ENCODE results near the gene LONRF2.

- TF ChIP-seq POLR2A (IDR thresholded peaks at IDR 0.05) (no peak), CTCF (IDR thresholded peaks at IDR 0.05) (no peak)
These were observed 1.6 kb downstream of the LONRF2 start for GRCh38 chr2:100320547-100321178.

All from transverse colon (tissue), 3 donors.